ENCODE results near the gene FNDC3B. TPM values are rescaled to one million over a fixed set of nuclear protein-coding genes. Genes with fewer than 3 reads are reported as not detected.

The FNDC3B gene
- total RNA-seq, 2 experiments from 2014 or later = 10.6 to 12.0 TPM

GRCh38 chr3:172271386-172271976 is 232.1 kb downstream of the FNDC3B start:
- no peak overlapping the region for H3K27ac Mint-ChIP-seq
- no peak for TF ChIP-seq CTCF (IDR thresholded peaks at IDR 0.05)
- CTCF ChIA-PET = no interaction called here
- intact Hi-C loops (cut with micrococcal nuclease) = no loop called here
- H3K9me3 Mint-ChIP-seq = no peaks in the 10 kb centered on the region
- no peaks in the 10 kb centered on the region for H3K4me1 Mint-ChIP-seq (ENCODE audit: low read depth)
- H3K36me3 Mint-ChIP-seq (ENCODE audit: low read depth) = peaks cover 4% of the 10 kb centered on the region
- ATAC-seq (no peak), DNase-seq (no peak)
- POLR2A ChIA-PET = no interaction called here
- H3K4me3 Mint-ChIP-seq = no peak overlapping the region
- H3K27me3 Mint-ChIP-seq = no peaks in the 10 kb centered on the region

GRCh38 chr3:172272698-172273097 is 233.3 kb downstream of the FNDC3B start:
- no peak for TF ChIP-seq CTCF (IDR thresholded peaks at IDR 0.05)
- Mint-ChIP-seq H3K27me3 (no peaks in the 10 kb centered on the region), H3K36me3 (ENCODE audit: low read depth) (peaks cover 4% of the 10 kb centered on the region), H3K9me3 (no peaks in the 10 kb centered on the region), H3K4me3 (no peak overlapping the region), H3K27ac (no peak overlapping the region), H3K4me1 (ENCODE audit: low read depth) (no peaks in the 10 kb centered on the region)
- ATAC-seq = no peak
- no peak for DNase-seq
- POLR2A ChIA-PET = no interaction called here
- intact Hi-C loops (cut with micrococcal nuclease) = no loop called here
- CTCF ChIA-PET = no interaction called here

- H3K27ac Mint-ChIP-seq = no peak overlapping the region
- H3K4me1 Mint-ChIP-seq (ENCODE audit: low read depth) = no peaks in the 10 kb centered on the region
- ATAC-seq = no peak
- no peak overlapping the region for H3K4me3 Mint-ChIP-seq
- H3K36me3 Mint-ChIP-seq (ENCODE audit: low read depth) = peaks cover 4% of the 10 kb centered on the region
- no peak for TF ChIP-seq CTCF (IDR thresholded peaks at IDR 0.05)
- no peaks in the 10 kb centered on the region for H3K9me3 Mint-ChIP-seq
- H3K27me3 Mint-ChIP-seq = no peaks in the 10 kb centered on the region
- intact Hi-C loops (cut with micrococcal nuclease) = no loop called here
- DNase-seq = no peak
- ChIA-PET POLR2A (no interaction called here), CTCF (no interaction called here)
These were observed 234.0 kb downstream of the FNDC3B start for GRCh38 chr3:172273378-172273777.

GRCh38 chr3:172274906-172275305 is 235.5 kb downstream of the FNDC3B start:
- Mint-ChIP-seq H3K4me3 (no peak overlapping the region), H3K36me3 (ENCODE audit: low read depth) (peaks cover 4% of the 10 kb centered on the region), H3K27me3 (no peaks in the 10 kb centered on the region), H3K4me1 (ENCODE audit: low read depth) (no peaks in the 10 kb centered on the region), H3K9me3 (no peaks in the 10 kb centered on the region), H3K27ac (no peak overlapping the region)
- CTCF ChIA-PET = interaction anchor here (1.0 to 1.3 kb wide), 2 partner anchors 57 to 240 kb away, joined by 6 to 7 read pairs; no protein-coding TSS in a partner anchor
- DNase-seq (no peak), ATAC-seq (no peak)
- TF ChIP-seq CTCF (IDR thresholded peaks at IDR 0.05) = no peak
- POLR2A ChIA-PET = no interaction called here
- intact Hi-C loops (cut with micrococcal nuclease) = no loop called here

- DNase-seq = no peak
- ATAC-seq = no peak
- Mint-ChIP-seq H3K4me3 (no peak overlapping the region), H3K36me3 (ENCODE audit: low read depth) (no peaks in the 10 kb centered on the region), H3K27me3 (no peaks in the 10 kb centered on the region), H3K9me3 (no peaks in the 10 kb centered on the region), H3K4me1 (ENCODE audit: low read depth) (no peaks in the 10 kb centered on the region), H3K27ac (no peak overlapping the region)
- no peak for TF ChIP-seq CTCF (IDR thresholded peaks at IDR 0.05)
- ChIA-PET POLR2A (no interaction called here), CTCF (interaction anchor here (1.0 to 1.3 kb wide), 2 partner anchors 57 to 240 kb away, joined by 6 to 7 read pairs; no protein-coding TSS in a partner anchor)
- intact Hi-C loops (cut with micrococcal nuclease) = no loop called here
These were observed 236.2 kb downstream of the FNDC3B start for GRCh38 chr3:172275586-172275985.

Data from activated CD8-positive, alpha-beta T cell treated with anti-CD3 and anti-CD28 coated beads for 36 hours (primary cell).